Measurements from ENCODE around the gene ARHGAP20. TPM values are rescaled to one million over a fixed set of nuclear protein-coding genes. Genes with fewer than 3 reads are reported as not detected.

ARHGAP20 gene
- total RNA-seq = 0.49 and 0.90 TPM in 2 replicates

GRCh38 chr11:110711776-110712658 lies at the start of gene ARHGAP20:
Gene ARHGAP20, minus strand, starts transcription at chr11:110712437. Its CDS starts 206 bp downstream, at chr11:110712231.

